Left kidney (tissue), 8 donors: ENCODE measurements around the gene GYPC. TPM values are rescaled to one million over a fixed set of nuclear protein-coding genes. Genes with fewer than 3 reads are reported as not detected.
"Not testable (repeated sequence)": the region's sequence is repeated elsewhere in the genome, so short reads cannot be mapped to it uniquely, and the experiment has no call there.

Experiments used
- DNase-seq: peaks from one replicate; pipeline ENCODE4 v3.0.0-alpha.2; 2013
- long read RNA-seq, 8 donors: transcript quantifications; one replicate each; lab custom pipeline, GENCODE V29; 2026
- polyA plus RNA-seq: library from polyadenylated mRNA; unstranded; fragments of 120-200 nt; gene quantifications from one replicate; pipeline ENCODE4 v1.2.1, GENCODE V29; 2013; ENCODE audit not compliant: insufficient read length

GYPC gene
- polyA plus RNA-seq = 55.8 TPM
- long read RNA-seq, donor 1, transcript GYPC-203 (3 exons, 932 nt) = minor isoform, 7 of 71 reads
- long read RNA-seq, donor 1, transcript GYPC-201 (4 exons, 1,246 nt) = major isoform, 48 of 71 reads
- long read RNA-seq, donor 1, partial matches to known transcripts = 15 of 71 reads
- long read RNA-seq, donor 1, other reads (novel, unspliced or antisense) = 0 of 71 reads
- long read RNA-seq, donor 2, transcript GYPC-201 (4 exons, 1,246 nt) = major isoform, 35 of 179 reads
- long read RNA-seq, donor 2, partial matches to known transcripts = 140 of 179 reads
- long read RNA-seq, donor 2, other reads (novel, unspliced or antisense) = 0 of 179 reads
- long read RNA-seq, donor 3, transcript GYPC-201 (4 exons, 1,246 nt) = major isoform, 45 of 169 reads
- long read RNA-seq, donor 3, transcript GYPC-203 (3 exons, 932 nt) = minor isoform, 6 of 169 reads
- long read RNA-seq, donor 3, partial matches to known transcripts = 118 of 169 reads
- long read RNA-seq, donor 3, other reads (novel, unspliced or antisense) = 0 of 169 reads
- long read RNA-seq, donor 4, transcript GYPC-201 (4 exons, 1,246 nt) = major isoform, 9 of 10 reads
- long read RNA-seq, donor 4, partial matches to known transcripts = 0 of 10 reads
- long read RNA-seq, donor 4, other reads (novel, unspliced or antisense) = 0 of 10 reads
- long read RNA-seq, donor 5, transcript GYPC-201 (4 exons, 1,246 nt) = major isoform, 53 of 295 reads
- long read RNA-seq, donor 5, partial matches to known transcripts = 239 of 295 reads
- long read RNA-seq, donor 5, other reads (novel, unspliced or antisense) = 0 of 295 reads
- long read RNA-seq, donor 6, transcript GYPC-201 (4 exons, 1,246 nt) = major isoform, 58 of 350 reads
- long read RNA-seq, donor 6, transcript GYPC-203 (3 exons, 932 nt) = minor isoform, 9 of 350 reads
- long read RNA-seq, donor 6, partial matches to known transcripts = 282 of 350 reads
- long read RNA-seq, donor 6, other reads (novel, unspliced or antisense) = 0 of 350 reads
- long read RNA-seq, donor 7, transcript GYPC-203 (3 exons, 932 nt) = minor isoform, 6 of 309 reads
- long read RNA-seq, donor 7, transcript GYPC-201 (4 exons, 1,246 nt) = major isoform, 42 of 309 reads
- long read RNA-seq, donor 7, partial matches to known transcripts = 259 of 309 reads
- long read RNA-seq, donor 7, other reads (novel, unspliced or antisense) = 0 of 309 reads
- long read RNA-seq, donor 8, transcript GYPC-201 (4 exons, 1,246 nt) = major isoform, 29 of 83 reads
- long read RNA-seq, donor 8, partial matches to known transcripts = 54 of 83 reads
- long read RNA-seq, donor 8, other reads (novel, unspliced or antisense) = 0 of 83 reads

DNA sequence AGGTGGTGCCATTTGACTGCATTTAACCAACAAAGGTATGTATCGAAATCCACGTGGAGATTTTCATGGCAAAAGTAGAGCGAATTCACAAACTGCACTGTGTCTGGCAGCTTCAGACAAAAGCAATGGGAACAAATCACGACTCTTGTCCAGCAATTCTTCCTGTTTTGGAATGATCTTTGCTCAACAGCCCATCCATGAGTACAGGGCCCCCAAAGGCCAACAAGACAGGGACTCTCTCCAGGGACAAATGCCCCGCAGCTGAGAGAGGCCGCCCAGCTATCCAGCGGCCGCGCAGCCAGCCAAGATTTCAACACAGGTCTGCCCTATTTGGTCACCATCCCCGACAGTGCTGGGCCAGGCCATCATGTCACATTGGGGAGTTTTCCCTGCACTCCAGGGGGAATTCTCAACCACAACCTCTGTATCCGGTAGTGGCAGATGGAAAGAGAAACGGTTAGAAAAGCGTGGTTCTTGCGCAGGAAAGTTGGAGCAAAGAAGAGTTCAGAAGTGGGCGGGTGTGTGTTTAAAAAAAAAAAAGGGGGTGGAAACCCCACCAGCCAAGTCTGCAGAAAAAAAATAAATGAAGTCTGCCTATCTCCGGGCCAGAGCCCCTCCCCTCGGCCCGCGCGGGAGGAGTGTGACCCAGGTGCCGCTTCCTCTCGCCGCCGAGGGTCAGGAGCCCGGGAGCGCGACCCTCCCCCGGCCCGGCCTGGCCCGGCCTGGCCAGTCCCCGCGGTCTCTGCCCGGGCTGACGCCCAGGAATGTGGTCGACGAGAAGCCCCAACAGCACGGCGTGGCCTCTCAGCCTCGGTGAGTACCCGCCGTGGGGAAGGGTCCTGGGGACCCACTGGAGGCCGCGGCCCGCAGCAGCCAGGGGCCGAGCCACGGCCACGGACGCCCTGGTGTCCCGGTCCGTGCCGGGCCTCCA lies at the start of gene GYPC:
TSS of gene GYPC (plus strand) at position 659 of the 931 bp plus-strand sequence. CDS start at position 765, 106 bp downstream.
- DNase-seq = peak; percentile 47

DNA sequence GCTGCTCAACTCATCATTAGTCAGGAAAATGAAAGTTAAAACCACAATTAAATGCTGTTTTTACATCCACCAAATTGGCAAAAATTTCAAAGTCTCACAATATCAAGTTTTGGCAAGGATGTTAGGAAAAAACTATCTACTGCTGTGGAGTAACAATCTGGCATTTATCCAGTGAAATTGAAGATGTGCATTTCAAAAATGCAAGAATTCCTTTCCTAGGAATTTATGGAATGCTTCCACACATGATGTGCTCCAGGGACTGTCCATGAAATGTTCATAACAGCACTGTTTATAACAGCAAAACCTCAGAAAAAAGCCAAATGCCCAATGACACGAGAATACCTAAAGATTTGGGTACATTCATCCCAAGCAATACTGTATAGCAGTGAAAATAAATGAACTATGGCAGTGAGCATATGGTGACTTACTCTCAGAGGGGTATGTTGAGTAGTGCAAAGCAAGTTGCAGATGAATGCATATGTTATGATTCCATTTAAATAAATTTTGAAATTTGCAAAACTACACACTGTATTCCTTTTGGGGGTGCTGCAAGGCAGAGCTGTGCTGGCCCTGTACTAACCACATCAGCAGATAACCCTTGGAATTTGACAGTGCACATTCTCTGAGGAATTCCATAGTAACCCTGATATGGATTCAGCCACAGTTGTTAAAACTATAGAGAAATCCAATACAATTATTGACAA lies 41.3 kb upstream of the GYPC start:
- DNase-seq = no peak

GRCh38 chr2:126616606-126617069 lies 39.3 kb upstream of the GYPC start:
- no peak for DNase-seq

GRCh38 chr2:126620302-126620701 lies 35.7 kb upstream of the GYPC start:
- DNase-seq = no peak

- no peak for DNase-seq
These were observed 33.0 kb upstream of the GYPC start for GRCh38 chr2:126623000-126623399.

- no peak for DNase-seq
These were observed 28.3 kb upstream of the GYPC start for GRCh38 chr2:126627643-126628042.

DNA sequence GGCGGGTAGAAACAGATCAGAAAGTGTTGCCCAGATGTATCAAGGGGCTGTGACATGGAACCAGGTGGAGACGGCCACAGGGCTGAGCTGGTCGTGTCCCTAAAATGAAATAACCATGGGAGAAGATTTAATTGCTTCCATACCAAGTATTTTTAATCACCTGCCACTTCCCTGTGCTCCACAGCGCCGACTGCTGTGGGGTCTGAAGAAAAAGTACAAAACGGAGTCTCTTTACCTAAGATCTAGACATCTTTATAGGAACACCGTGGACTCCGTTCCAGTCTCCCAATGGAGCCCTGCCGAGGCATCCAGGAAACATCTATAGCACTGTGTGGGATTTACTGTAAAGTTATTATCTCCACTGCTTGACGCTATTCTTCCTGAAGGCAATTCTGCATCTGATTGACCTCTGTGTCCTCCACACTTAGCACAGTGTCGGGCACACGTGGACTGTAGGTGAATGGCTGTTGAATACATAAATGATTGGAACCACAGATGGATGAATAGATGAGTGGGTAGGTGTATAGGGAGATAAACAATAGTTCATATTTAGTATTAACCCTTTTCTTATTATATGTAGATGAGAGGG lies 21.6 kb upstream of the GYPC start:
- DNase-seq = no peak

DNA sequence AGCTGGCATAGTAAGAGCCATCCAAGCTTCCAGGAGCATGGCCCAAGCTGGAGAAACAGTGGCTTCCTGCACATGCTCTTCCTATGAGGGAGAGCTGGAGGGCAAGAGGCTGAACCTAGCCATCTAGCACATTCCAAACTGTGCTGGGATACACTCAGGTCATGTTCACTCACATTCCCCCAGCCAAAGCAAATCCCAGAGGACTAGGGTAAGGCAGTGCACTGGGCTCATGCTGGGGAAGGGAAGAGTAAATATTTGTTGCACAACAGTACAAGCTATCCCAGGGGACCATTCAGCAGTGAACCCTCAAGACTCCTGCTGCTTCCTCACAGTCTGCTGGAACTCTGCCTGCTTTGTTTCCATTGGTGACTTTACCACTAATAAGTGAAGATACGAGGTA lies 20.7 kb upstream of the GYPC start:
- no peak for DNase-seq

DNA sequence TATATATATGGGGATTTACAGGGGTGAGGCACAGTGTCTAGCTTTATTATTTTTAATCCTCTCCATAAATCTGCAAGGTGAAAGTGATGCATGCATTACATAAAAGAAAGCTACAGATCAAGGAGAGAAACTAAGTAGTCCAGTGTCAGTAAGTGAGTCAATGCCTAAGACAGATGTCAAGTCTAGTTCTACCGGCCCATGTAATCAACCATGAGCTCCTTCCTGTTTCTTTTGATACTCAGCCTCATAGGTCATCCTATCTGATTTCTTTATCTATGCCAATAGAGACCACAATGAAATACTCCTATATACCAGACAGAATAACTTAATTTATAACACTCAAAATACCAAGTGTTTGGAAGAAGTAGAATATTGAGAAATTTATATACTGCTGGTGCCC lies 20.2 kb upstream of the GYPC start:
- no peak for DNase-seq

DNA sequence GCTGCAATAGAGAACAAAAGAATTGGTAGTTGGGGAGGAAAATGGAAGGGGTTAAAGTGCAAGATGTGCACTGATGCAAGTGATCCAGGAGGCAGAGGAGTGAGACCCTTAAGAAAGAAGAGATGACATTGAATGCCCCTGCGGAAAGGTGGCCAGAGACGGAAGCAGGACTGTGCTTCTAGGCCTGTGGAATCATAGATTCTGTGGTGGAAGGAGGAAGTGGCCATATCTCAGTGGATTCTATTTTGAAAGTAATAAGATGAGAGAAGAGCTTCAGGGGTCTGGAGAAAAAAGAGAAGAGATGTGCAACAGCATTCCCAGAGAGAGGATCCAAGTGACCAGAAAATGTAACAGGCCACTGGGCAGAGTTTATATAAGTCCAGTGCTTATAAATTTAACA lies 18.6 kb upstream of the GYPC start:
- no peak for DNase-seq

GRCh38 chr2:126638746-126639145 lies 17.2 kb upstream of the GYPC start:
- DNase-seq = no peak

DNA sequence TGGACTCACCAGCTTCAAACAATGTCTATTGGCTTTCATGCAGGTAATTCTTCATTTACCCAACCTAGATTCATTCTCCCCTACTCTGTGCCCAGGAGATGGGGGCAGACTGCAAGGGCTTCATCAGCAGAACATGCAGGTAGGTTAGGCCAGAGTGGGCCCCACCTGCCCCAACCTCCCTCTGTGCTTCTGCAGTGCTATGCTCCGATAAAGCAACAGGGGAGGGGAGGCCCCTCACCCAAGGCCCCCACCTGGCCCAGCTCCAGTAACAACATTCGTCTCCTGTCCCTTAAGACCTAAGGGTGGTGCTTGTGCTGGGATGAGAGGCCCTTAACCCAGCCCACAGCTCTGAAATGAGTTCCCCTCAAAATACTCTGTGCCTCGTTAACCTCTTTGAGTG lies 16.7 kb upstream of the GYPC start:
- no peak for DNase-seq

DNA sequence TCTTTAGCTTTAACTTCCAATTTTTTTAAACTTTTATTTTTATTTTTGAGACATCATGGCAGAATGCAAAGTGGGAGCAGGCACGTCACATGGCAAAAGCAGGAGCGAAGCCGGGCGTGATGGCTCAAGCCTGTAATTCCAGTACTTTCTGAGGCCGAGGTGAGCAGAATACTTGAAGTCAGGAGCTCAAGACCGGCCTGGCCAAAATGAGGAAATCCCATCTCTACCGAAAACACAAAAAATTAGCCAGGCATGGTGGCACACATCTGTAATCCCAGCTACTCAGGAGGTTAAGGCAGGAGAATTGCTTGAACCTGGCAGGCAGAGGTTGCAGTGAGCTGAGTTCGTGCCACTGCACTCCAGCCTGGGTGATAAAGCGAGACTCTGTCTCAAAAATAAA lies 14.7 kb upstream of the GYPC start:
- DNase-seq = not testable (repeated sequence)

GRCh38 chr2:126642031-126642430 lies 13.9 kb upstream of the GYPC start:
- DNase-seq = no peak

GRCh38 chr2:126643431-126643830 lies 12.5 kb upstream of the GYPC start:
- no peak for DNase-seq

DNA sequence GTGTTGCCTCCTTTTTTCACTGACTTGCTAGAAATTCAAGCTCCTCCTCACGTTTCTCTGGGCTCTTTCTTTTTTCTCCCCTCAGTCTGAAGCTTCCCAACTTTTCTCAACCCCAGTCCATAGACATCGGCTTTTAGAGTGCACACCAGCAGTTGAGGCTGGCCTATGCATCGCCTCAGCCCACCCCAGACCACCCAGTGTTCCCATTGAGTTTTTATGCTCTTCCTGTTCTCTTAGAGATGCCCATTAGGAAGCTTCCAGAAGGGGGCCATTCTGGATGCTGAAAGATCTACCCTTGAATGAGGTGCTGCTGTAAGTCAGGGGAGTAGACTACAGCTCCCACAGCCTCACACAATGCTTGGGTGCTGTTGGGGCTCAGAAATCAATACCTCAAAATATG lies 12.0 kb upstream of the GYPC start:
- DNase-seq = no peak

DNA sequence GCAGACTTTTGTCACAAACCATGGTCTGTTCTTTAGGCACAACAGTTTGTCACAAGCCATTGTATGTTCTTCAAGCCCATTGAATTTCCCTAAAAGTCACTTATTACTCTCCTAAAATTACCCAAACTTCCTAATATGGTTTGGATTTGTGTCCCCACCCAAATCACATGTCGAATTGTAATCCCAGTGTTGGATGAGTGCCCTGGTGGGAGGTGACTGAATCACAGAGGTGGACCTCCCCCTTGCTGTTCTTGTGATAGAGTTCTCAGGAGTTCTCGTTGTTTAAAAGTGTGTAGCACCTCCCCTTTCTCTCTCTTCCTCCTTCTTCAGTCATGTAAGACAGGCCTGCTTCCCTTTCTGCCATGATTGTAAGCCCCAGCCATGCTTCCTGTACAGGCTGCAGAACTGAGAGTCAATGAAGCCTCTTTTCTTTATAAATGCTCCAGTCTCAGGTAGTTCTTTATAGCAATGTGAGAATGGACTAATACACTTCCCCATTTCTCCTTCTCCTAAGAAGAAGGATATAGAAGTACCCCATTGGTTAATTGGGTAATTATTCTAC lies 11.2 kb upstream of the GYPC start:
- DNase-seq = no peak

- DNase-seq = no peak
These were observed 10.7 kb upstream of the GYPC start for GRCh38 chr2:126645211-126645618.

GRCh38 chr2:126646026-126646425 lies 9.9 kb upstream of the GYPC start:
- DNase-seq = no peak
